SK-N-DZ (cell line): ENCODE data around the gene TMEM150A. TPM values are rescaled to one million over a fixed set of nuclear protein-coding genes. Genes with fewer than 3 reads are reported as not detected.
"Not testable (repeated sequence)": the region's sequence is repeated elsewhere in the genome, so short reads cannot be mapped to it uniquely, and the experiment has no call there.

Source experiments
- DNase-seq: peaks from one replicate; pipeline ENCODE4 v3.0.0-alpha.2; 2015; ENCODE audit warnings: low spot score
- polyA plus RNA-seq, 2 experiments: library from polyadenylated mRNA; depleted of rRNA; stranded (reverse); fragments of >200 nt; gene quantifications; 2 replicates each; pipeline ENCODE4 v1.2.3, GENCODE V29; 2014

TMEM150A gene, protein sequence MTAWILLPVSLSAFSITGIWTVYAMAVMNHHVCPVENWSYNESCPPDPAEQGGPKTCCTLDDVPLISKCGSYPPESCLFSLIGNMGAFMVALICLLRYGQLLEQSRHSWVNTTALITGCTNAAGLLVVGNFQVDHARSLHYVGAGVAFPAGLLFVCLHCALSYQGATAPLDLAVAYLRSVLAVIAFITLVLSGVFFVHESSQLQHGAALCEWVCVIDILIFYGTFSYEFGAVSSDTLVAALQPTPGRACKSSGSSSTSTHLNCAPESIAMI
- 9.3 and 11.0 TPM in 2 replicates for polyA plus RNA-seq (2014; cell fraction: cytosol; rRNA removed)
- polyA plus RNA-seq (2014; cell fraction: nucleus; rRNA removed) = 18.5 and 23.9 TPM in 2 replicates

DNA sequence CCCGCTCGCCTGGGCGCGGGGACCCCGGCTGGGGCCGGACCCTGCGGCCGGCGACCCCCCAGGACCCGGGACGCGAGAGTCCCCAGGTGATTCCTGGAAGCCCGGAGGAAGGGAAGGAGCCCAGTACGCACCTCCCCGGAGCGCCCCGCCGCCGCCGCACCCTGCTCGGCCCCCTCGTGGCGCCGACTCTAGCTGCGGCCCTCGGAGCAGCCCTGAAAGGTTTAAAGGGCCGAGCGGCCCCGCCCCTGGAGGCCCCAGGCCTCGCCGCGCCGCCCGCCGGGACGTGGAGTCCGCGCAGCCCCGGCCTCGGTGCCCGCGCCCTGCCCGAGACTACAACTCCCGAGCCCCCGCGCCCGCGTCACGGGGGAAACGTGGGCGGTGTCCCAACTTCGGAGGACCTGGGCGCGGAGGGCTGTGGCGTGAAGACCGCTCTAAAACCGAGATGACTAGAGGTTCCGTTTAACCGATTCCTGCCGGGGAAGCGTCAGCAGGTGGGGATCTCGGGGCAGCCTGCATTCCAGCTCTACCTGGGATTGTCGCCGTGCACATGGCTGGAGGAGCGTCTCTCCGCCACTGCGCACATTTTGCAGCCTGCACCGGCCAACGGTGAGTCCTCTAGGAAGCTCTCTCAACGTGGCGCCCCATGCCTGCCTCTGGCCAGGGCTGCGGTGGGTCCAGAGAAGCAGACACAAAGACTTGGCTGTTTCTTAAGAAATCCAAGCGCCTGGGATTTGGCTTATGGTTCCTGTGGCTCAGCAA is at the start of gene TMEM150A:
TMEM150A (minus strand) TSS at position 223 of the 759 bp plus-strand sequence. CDS start 750 bp downstream, outside the sequence.
- DNase-seq = peak; percentile 88

DNA sequence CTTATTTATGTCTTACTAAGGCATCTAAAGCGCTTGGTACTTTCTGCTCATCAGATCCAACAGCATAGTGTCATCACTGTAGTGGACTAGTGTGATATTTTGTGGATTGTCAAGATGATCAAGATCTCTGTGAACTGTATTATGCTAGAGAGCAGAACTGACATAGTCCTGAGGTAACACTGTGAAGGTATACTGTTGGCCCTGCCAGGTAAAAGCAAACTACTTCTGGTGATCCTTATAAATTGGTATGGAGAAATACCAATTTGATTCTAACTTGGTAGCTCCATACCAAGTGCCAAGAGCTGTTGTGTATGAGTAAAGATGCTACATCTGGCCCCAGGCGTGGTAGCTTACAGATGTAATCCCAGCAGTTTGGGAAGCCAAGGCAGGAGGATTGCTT is 49.6 kb upstream of the TMEM150A start:
- DNase-seq = no peak

DNA sequence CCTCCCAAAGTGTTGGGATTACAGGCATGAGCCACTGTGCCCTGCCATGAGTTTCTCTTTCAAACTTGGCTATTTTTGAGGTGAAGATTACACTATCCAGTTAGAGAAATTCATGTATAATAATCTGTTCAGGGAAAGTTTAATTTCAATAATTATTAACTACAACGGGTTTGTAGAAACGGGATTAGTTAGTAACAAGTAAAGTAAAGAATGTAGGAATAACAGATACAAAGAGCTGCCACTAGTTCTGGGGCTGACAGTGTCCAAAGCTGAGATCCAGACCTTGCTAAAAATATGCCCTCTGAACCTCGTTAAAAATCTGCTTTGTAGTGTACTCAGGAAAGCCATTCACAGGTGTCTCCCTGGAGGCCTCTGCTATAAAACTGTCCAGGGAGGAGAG is 48.6 kb upstream of the TMEM150A start:
- DNase-seq = no peak

DNA sequence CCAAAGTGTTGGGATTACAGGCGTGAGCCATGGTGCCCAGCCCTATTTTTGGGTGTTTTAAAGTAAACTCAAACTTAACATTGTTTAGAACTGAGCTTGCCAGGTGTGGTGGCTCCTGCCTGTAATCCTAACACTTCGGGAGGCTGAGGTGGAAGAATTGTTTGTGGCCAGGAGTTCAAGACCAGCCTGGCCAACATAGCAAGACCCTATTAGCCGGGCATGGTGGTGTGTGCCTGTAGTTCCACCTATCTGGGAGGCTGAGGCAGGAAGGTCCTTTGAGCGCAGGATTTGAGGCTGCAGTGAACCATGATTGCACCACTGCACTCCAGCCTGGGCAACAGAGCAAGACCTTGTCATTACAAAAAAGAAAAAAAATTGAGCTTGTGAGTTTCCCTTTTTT is 48.0 kb upstream of the TMEM150A start:
- no peak for DNase-seq

DNA sequence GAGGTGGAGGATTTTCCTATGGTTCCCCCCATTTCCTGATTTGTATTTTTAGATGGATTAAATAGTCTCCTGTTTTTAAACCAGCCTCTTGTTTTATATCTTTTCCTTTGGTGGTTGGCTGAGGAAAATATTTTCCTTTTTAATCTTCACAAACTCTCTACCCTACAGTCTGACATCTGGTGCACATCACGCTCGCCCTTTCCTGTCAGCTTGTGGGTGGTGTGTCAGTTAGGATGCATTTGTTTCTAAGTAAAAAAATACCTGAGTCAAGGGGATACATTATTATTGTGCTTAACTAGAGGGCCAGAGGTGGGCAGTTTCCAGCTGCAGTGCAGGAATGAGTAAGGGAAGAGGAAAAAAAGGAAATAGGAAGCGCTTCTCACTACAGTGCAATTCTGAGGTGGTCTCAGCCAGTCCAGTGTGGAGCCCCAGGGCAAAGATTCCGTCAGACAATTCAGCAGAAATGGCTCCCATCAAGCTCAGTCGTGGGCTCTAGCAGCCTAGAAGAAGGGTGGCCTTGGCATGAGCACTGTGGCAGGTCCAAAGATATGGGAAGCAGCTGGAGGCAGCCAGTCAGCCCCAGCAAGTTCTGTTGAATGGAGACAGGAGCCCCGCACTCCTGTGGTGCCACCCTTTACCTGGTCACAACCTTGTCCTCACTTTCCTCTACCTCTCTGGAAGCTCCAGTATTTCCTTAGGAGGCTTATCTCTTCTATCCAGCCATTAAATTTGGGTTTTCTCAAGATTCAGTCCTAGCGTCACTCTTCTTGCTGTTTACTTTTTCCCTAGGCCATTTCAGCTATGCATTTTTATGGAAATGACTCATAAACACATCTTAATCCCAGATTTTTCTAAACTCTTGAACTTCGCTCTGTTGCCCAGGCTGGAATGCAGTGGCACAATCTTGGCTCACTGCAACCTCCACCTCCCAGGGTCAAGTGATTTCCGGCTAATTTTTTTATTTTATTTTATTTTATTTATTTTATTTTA is 47.0 kb upstream of the TMEM150A start:
- no peak for DNase-seq

DNA sequence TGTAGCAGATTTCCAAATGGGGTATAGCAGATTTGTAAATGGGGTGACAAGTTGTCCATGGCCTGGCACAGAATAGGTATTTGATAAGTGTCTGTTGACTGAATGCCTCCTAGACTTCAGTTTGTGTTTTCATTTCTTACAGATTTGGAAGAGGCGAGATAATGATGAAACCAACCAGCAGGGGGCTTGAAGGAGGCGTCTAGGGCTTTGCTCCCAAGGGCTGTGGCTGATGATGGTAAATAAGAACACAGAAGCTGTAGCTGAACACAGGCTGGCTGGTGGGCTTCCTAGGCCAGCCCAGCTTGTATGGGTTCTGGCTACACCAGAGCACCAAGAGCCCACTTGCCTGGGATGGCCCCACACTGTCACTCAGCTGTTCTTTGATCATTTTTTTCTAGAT is 46.1 kb upstream of the TMEM150A start:
- peak; percentile 19 for DNase-seq

DNA sequence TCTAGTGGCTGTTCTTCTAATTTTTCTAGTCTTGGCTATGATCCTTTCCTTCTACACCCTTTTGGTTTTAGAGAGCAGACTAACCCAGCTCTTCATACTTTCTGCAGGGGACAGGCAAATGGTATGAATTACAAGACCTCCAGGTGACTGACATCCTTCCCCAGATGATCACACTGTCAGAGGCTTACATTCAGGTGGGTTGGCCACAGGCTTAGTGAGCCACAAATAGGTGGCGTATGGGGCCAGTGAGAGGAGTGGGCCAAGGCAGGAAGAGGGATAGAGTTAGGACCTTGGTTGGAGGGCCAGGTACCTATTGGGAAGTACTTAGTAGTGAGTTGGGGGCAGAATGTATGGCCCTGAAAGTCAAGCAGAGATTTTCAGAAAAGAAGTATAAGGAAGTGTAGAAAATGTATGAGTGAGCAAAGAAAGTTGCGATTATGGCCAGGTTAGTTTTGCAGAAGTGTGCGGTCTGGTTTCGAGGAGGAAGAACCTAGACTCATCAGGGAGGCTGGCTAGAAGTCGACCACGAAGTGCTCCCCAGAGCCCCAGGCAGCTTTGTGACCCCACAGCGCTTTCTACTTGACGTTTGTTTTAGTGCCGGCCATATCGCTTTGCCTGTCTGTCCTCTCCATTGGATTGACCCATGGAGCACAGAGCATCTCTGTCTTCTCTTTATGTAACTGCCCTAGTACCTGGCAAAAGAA is 45.5 kb upstream of the TMEM150A start:
- DNase-seq = no peak

DNA sequence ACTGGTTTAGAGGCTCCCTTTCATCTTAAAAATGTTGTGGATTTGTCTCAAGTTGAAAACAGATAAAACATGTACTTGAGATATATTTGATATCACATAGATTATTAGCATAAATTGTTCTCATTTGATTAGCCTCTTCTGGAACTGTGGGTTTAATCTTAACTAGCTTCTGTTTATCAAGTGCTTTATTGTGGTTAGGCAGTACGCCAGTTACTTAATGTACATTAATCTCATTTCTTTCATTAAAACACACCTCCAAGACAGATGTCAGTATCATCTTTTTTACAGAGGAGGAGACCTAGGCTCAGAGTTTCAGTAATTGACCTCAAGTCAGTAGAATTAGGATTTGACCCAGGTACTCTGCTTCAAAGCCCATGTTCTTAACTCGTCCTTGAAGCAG is 43.7 kb upstream of the TMEM150A start:
- no peak for DNase-seq

DNA sequence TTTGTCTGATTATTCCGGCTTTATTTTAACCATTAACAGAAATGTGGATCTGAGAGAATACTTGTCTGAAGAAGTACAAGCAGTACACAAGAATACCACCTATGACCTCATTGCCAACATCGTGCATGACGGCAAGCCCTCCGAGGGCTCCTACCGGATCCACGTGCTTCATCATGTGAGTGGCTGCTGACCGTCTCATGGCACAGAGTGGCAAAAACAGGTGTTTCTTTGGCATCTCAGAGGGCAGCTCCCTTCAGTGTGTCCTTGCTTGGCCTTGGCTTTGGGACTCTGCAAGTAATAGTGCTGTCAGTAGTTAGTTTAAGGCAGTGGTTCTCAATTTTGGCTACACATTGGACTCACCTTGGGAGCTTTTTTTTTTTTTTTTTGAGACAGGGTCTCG is 42.4 kb upstream of the TMEM150A start:
- DNase-seq = no peak

DNA sequence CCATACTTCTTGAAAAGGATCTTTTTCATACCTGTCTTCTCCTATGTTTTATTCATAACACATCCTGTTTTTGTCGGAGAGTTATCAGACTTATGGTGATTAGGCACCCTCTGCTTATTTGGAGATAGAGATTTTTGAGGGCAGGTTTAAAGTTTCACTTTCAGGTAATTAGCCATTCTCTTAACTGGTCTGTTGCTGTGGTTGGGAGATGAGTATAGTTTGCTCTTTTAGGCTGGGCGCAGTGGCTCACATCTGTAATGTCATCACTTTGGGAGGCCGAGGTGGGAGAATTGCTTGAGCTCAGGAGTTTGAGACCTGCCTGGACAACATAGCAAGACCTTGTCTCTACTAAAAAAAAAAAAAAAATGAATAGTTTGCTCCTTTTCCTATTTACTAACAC is 40.2 kb upstream of the TMEM150A start:
- DNase-seq = no peak

DNA sequence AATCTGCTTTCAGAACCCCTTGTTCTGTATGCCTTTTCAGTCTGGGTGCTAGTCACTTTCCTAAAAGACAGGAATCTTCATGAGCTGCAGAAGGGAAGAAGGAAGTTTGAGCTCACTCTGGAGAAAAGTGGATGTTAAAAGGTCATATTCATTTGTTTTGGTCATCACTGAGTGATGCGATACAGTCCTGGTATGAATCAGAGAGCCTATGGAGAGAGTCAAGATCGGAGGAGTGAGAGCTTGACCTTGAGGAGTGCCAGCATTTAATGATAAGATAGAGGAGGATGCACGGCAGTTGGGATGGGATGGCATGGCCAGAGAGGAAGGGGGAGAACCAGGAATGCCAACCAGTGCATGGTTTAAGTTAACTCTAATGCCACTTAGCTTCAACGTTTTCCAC is 33.1 kb upstream of the TMEM150A start:
- DNase-seq = no peak

DNA sequence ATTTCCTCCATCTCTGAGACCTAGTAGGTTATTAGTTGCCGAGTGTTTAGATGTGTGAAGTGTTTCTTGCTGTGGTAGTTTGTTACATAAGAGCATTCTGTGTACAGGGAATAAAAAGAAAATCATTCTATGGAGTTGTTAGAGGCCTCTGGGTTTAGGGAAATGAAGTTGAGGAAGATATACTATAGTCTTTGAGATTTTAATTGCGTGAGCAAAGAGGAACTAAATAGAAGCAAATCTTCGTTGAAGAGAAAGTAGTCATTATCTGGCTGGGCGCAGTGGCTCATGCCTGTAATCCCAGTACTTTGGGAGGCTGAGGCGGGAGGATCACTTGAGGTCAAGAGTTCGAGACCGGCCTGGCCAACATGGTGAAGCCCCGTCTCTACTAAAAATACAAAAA is 32.5 kb upstream of the TMEM150A start:
- DNase-seq = no peak

DNA sequence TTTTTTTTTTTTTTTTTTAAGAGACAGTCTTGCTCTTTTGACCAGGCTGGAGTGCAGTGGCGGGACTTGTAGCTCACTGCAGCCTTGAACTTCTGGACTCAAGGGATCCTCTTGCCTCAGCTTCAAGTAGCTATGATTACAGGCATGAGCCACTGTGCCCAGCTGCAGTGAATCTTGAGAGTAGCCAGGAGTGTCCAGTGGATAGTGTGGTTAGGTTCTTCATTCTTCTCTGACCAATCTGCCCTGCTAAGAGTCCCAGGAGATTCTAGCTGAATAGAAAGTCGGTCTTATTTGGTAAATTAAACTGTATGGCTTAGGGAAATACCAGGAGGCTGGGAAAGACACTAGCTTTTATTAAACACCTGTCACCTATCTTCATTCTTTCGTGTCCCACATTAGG is 28.8 kb upstream of the TMEM150A start:
- DNase-seq = no peak

DNA sequence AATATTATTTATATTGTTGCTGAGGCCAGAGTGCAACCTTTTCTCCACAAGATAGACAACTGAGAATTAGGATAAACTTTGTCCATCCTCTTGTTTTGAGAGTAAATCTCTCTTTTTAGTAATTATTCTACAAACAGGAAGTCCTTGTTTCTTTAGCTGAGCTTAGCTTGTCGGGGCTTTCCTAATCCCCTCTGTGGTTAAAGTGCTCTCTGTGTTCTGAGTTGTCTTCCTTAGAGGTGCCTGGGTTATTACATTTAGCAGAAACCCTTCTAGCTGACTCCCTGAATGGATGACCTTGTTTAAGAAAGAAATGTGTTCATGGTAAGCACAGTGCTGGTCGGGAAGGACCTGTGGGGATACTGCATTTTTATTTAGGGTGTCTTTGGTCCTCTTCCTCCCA is 26.2 kb upstream of the TMEM150A start:
- DNase-seq = no peak

DNA sequence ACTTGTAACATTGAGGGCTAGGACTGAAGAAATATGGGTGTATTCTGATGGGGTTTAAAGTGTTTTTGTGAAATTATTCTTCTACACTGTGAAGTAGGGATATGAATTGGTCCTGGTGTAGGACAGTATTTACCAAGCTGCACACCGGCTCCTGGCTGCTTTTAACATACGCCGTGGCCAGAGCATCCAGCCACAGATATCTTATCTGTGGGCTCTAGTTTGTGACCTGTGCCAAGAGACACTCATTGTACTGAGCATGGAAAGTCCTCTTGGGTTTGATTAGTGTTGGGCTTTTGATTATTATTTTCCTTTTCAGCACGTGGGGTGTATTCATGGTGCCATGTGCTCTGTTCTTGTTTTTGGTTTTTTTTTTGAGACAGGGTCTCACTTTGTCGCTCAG is 21.5 kb upstream of the TMEM150A start:
- DNase-seq = no peak

DNA sequence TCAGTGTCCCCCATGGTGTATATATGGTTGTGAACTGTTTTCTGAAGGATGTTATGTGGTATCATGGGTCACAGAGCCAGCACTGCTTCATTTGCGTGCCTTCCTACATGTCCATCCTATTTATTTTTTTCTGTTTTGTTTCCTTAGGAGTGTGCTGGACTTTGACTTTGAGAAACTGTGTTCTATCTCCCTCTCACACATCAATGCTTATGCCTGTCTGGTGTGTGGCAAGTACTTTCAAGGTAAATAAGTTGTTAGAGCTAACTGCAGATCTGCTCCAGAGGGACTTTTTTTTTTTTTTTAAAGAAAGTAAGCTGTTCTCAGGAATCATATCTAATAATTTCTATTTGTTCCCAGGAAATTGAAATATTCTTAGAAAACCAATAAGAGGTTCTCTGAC is 18.8 kb upstream of the TMEM150A start:
- no peak for DNase-seq

DNA sequence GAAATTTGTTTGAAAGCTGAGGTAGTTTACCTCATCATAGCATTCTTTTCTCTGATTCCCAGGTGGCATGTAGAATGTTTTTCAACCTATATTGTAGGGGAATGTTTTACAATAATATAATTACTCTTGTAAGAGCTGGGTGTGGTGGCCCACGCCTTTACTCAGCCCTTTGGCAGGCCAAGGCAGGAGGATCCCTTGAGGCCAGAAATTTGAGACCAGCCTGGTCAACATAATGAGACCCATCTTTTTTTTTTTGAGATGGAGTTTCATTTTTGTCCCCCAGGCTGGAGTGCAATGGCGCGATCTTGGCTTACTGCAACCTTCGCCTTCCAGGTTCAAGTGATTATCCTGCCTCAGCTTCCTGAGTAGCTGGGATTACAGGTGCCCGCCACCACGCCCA is 17.1 kb upstream of the TMEM150A start:
- DNase-seq = no peak

DNA sequence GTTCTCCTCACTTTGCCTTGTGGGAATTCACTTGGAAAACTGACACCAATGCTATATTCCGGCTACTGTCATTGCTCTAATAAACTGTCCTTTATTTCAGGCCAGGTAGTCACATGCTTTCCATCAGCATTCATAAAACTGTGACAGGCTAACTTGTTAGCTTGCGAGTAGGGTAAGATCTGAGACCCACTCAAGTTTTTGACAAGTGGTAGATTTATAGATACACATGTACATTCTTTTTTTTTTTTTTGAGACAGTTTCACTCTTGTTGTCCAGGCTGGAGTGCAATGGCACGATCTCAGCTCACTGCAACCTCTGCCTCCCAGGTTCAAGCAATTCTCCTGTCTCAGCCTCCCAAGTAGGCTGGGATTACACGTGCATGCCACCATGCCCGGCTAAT is 15.2 kb upstream of the TMEM150A start:
- not testable (repeated sequence) for DNase-seq

DNA sequence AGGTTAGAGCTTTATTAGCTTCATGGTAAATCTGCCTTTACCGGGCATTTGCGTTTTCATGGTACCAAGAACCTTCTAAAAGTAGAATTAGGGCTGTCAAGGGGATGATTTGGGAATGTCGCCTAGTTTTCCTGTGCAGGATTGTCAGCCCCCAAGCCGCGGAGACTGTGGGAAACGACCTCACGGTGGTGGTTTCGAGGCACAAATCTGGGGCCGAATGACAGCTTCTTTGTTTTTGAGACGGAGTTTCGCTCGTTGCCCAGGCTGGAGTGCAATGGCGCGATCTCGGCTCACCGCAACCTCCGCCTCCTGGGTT is 12.9 kb upstream of the TMEM150A start:
- DNase-seq = no peak

DNA sequence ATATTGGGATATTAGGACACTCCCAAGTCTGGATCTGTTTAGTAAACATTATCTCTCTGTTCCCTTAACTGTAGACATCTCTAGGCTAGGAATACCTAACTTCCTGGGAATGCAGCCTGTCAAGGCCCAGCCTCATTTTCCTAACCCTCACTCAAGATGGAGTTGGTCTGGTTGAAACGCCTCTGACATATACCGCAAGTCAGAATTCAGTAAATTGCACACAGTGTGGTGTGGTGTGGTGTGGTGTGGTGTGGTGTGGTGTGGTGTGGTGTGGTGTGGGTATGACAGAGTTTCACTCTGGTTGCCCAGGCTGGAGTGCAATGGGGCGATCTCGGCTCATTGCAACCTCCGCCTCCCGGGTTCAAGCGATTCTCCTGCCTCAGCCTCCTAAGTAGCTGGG is 12.3 kb upstream of the TMEM150A start:
- DNase-seq = not testable (repeated sequence)

DNA sequence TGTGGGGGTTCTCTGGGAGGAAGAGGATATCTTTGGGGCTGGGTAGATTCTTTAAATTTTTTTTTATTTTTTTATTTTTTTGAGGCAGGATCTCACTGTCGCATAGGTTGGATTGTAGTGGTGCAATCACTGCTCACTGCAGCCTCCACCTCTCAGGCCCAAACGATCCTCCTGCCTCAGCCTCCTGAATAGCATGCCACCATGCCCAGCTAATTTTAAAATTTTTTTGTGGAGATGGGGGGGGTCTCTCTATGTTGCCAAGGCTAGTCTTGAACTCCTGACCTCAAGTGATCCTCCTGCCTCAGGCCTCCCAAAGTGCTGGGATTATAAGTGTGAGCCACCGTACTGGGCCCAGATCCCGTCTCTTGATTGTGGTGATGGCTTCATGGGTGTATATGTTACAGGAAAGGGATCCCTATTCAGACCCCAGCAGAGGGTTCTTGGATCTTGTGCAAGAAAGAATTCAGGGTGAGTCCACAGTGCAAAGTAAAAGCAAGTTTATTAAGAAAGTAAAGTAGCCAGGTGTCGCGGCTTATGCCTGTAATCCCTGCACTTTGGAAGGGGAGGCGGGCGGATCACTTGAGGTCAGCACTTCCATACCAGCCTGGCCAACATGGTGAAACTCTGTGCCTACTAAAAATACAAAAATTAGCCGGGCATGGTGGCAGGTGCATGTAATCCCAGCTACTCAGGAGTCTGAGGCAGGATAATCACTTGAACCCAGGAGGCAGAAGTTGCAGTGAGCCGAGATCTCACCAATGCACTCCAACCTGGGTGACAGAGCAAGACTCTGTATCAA is 11.4 kb upstream of the TMEM150A start:
- DNase-seq = no peak
